SW 1271 (cell line): ENCODE measurements around the gene CST6.
"Not testable (repeated sequence)": the region's sequence is repeated elsewhere in the genome, so short reads cannot be mapped to it uniquely, and the experiment has no call there.

Experiments used
- DNase-seq, 2 experiments: peaks; one replicate each; lab custom pipeline; 2025; lab: John Stamatoyannopoulos, UW

CST6 gene

DNA sequence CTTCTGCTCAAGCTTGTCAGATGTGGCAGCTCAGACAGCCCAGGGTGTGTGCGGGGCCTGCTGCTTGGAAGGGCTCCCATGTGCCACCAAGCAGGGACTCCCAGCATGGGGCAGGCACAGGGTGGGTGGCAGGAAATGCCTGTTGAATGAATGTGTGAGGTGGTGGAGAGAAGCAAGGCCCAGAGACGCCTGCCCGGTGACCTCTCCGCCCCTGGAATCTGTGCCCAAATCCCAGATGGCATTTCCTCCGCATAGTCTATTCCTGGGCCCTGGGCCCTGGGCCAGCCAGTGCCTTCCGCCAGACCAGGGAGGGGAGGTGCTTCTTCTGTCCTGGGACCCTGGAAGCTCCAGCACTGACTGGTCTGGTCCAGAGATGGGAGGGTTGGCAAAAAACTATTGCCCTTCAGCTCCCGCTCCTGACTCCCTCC is 3.7 kb downstream of the CST6 start:
- DNase-seq = peak; percentile 95 to 97

DNA sequence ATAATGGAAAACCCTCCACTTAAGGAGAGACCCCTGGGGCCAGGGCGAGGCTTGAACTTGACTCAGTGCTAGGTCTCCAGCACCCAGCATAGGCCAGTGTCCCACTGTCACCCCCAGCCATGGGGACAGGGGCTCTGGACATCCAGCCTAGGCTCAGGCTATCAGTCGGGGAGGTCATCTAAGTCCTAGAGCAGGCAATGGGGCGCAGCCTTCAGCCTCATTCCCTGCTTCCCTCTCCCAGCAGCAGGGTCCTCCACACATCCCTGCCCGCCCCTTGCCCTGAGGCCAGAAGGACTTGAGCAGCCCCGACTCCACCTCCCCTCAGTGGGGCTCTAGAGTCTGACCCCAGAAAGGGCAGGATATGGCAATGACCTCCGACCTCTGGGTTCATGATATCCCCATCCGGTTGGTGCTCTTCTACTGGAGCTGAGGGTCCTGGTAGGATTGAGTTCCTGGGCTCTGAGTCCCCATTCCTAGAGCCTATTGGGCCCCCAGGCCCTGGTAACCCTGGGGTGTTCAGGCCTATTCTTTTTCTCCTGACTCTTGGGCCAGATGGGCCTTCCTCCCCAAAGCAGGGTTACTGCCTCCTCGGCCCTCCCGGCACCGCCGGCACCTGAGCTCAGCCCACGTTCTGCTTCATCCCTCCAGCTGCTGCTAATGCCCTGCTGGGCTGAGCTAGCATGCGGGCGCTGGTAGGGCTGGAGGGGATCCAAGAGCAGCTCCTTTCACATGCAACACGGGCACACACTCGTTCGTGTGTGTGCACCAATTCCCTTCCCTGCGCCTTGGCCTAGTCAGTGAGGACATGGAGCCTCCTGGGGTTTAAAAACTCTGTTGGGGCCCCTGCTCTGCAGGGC is 4.4 kb downstream of the CST6 start:
- no peak for DNase-seq

DNA sequence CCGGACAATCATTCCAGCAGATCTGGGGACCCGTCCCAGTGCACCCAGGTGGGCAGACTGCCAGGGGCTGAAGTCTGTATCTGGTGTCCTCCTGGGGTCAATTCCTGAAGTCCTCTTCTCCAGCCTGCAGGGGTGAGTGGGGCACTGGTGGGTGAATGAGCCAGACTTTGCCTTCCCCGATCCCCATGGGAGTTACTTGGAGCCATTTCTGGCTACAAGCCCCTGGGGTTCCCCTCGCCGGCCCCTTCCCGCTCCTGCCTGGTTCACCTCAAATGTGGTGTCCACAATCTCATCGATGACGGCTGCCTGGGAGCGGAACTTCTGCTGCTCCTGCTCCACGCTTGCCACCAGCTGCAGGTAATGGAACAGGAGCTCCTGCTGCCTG is 5.0 kb downstream of the CST6 start:
- DNase-seq = no peak

- DNase-seq = no peak
Observed at GRCh38 chr11:66017321-66017720, 5.5 kb downstream of the CST6 start.

- DNase-seq = no peak
Observed at GRCh38 chr11:66020212-66020611, 8.4 kb downstream of the CST6 start.

- peak; percentile 77 to 89 for DNase-seq
Observed at GRCh38 chr11:66020618-66021357, 9.0 kb downstream of the CST6 start.

GRCh38 chr11:66022401-66023185 is 10.8 kb downstream of the CST6 start:
- peak in 1 of 2 experiments; percentile 54 for DNase-seq

- DNase-seq = not testable (repeated sequence)
Observed at GRCh38 chr11:66023186-66023440, 11.3 kb downstream of the CST6 start.

- DNase-seq = no peak
Observed at GRCh38 chr11:66026017-66026529, 14.3 kb downstream of the CST6 start, which contains the start of gene CATSPER1. Gene CATSPER1 (minus strand): TSS chr11:66026479. CDS start chr11:66026379, 100 bp downstream.

GRCh38 chr11:66032957-66033735 is 21.3 kb downstream of the CST6 start:
- DNase-seq = peak in 1 of 2 experiments; percentile 24

DNA sequence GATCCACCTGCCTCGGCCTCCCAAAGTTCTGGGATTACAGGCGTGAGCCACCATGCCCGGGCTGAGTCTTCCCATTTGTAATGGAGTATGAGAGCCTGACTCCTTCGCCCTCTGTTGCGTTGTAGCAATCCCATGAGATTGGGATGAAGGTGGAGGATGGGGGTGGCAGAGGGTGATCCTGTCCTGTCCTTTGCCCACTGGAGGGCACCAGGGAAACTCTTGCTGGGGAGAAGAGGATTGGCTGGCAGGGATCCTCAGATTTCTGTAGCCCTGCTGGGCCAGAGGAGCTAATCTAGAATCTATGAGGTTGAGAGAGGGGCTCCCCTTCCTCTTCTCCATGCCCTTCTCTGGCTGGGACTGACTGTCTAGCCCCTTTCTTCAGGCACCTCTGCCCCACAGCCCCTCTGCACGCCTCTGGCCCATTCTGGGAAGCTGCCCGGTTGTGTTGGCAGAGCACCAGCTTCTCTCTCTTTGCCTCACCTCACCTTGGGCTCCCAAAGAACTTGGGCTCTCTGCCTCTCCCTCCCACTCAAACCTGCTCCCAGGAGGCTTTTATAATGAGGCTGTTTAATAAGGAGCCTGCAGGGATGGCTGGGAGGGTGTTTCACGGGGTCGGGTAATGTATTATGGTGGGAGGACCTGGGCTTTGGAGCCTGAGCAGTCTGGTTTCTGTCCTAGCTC is 24.0 kb downstream of the CST6 start:
- DNase-seq = no peak

DNA sequence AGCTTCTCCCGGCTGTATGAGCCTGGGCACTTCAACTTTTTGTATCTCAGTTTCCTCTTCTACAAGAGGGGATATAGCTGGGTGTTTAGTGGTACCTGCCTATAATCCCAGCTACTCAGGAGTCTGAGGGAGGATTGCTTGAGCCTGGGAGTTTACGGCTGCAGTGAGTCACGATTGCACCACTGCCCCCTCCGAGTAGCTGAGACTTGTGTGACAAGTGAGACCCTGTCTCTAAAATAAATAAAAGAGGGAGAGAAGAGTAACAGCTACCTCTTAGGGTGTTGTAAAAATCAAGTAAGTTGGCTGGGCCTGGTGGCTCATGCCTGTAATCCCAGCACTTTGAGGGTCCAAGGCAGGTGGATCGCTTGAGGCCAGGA is 24.5 kb downstream of the CST6 start:
- DNase-seq = no peak

- DNase-seq = no peak
Observed at GRCh38 chr11:66037327-66037726, 25.5 kb downstream of the CST6 start.

GRCh38 chr11:66039765-66040164 is 28.0 kb downstream of the CST6 start:
- no peak for DNase-seq

DNA sequence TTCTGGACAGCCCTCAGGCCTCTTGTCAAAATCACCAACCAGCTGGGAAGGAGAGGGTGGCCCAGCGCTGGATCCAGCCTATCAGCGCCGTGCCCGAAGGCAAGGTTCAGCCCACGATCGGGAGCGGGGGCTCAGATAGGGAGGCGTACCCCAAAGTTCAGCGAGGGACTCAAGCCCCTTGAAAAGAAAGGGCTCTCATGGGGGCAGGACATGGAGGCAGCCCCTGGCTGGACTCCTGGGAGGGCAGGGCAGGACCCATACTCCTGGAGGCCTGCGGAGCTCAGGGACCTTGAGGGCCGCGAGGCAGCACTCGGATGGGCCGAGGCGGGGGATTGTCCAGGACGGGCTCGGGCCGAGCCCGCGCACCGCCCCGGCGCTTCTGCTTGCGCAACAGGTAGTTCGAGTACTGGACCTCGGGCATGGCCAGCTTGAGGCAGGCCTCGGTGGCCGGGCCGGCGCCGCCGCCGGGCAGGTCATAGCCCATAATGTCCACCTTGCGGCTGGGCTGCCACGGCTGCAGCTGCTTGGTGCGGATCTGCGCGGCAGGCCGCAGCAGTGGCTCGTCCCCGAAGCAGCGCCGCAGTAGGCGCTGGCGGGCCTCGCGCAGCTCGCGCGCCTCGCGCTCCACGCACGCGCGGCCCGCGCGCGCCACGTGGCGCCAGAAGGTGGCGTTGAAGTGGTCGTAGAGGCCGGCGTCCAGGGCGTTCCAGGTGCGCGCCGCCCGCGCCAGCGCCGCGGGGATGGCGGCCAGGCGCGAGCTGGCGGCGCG is 30.6 kb downstream of the CST6 start:
- DNase-seq = no peak

GRCh38 chr11:66042996-66043906 is 31.4 kb downstream of the CST6 start:
- no peak for DNase-seq

DNA sequence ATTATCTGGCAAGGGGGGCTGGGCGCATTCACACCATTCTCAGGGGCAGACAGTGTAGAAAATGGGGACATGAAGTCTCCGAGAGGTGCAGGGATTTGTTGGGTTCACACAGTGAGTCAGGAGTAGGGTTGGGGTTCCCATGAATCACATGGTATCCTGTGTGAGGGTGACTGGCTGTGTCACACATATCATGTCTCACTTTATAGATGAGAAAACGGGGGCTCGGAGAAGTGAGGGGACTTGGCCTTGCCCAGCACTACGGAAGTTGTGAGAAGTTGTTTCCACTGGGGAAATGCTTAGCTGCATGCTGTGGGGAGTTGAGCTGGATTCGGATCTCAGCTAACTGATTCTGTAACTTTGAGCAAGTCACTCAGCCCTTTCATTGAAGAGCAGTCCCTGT is 32.9 kb downstream of the CST6 start:
- DNase-seq = no peak

DNA sequence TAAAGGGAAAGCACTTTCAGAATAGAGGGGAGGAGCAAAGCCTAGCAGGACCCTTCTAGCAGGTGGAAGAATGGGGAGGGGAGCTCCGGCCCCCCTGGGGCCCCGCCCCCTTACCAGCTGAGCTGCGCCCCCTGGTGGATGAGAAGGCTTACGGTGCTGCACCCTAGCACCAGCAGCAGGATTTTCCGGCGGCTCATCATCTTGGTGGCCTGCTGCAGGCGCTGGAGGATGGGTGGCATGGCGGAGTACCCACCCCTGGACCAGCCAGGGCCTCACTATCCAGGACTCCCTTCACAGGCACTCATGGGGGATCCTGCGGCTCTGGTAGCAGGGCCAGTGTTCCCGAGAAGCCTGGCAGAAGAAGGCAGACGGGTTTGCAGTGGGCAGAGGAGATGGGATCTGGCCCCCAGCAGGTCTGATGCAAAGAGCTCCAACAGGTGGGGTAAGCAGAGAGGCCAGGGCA is 33.4 kb downstream of the CST6 start:
- peak; percentile 31 to 77 for DNase-seq

DNA sequence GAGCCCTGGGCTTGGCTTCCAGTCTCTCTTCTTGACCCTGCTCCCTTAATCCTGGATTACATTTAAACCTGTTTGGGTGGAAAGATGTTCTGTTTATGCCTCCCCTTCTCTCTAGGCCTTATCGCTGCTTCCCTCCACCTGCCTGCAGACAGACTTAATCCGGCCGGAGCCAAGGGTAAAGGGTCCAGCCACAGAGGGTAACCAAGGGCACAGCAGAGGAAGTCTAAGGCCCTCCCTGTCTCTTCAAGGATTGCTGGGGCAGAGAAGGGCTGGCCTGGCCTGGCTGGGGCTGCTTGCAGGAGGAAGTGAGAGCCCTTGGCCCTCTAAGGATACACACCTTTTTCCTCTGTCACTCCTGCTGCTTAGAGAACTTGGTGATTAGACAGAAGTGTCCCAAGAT is 35.1 kb downstream of the CST6 start:
- DNase-seq = no peak
